Osteoblast (primary cell): Measurements from ENCODE around the gene ENPP3. TPM values are rescaled to one million over a fixed set of nuclear protein-coding genes. Genes with fewer than 3 reads are reported as not detected.

Source experiments
- DNase-seq: peaks from one replicate; pipeline ENCODE4 v3.0.0; 2011; ENCODE audit warnings: low spot score, mixed read lengths; ENCODE audit not compliant: insufficient read length; ENCODE audit errors: missing footprints
- H2AFZ ChIP-seq: 2 replicates; pipeline ENCODE4 v1.6.0; 2011; ENCODE audit warnings: mild to moderate bottlenecking, low read length
- H3K27ac ChIP-seq: 2 replicates; pipeline ENCODE4 v1.5.1; 2011; ENCODE audit warnings: mild to moderate bottlenecking, low read depth, low read length, moderate library complexity
- H3K27me3 ChIP-seq: 2 replicates; pipeline ENCODE4 v1.6.0; 2012; ENCODE audit warnings: mild to moderate bottlenecking, control low read depth, inconsistent platforms, low read length, moderate library complexity; ENCODE audit not compliant: insufficient read depth
- H3K36me3 ChIP-seq: 2 replicates; pipeline ENCODE4 v1.5.1; 2011; ENCODE audit warnings: mild to moderate bottlenecking, low read length, control low read depth, moderate library complexity; ENCODE audit not compliant: insufficient read depth
- H3K4me1 ChIP-seq: 2 replicates; pipeline ENCODE4 v1.5.1; 2011; ENCODE audit warnings: mild to moderate bottlenecking, low read length, control low read depth, moderate library complexity; ENCODE audit not compliant: insufficient read depth
- H3K4me2 ChIP-seq: 2 replicates; pipeline ENCODE4 v1.6.0; 2011; ENCODE audit warnings: mild to moderate bottlenecking, low read length; ENCODE audit not compliant: insufficient read depth
- H3K4me3 ChIP-seq: fragments of 200-600 bp; sonication (generic); 3 replicates; pipeline ENCODE4 v1.5.1; 2012; ENCODE audit warnings: mild to moderate bottlenecking, low read length, inconsistent platforms; ENCODE audit not compliant: insufficient read depth
- H3K79me2 ChIP-seq: 2 replicates; pipeline ENCODE4 v1.6.0; 2012; ENCODE audit warnings: mild to moderate bottlenecking, low read length, control low read depth, inconsistent platforms; ENCODE audit not compliant: insufficient read depth
- H3K9me3 ChIP-seq: 2 replicates; pipeline ENCODE4 v1.5.1; 2011; ENCODE audit warnings: low read depth, low read length, control low read depth
- H4K20me1 ChIP-seq: 2 replicates; pipeline ENCODE4 v1.6.0; 2012; ENCODE audit warnings: mild to moderate bottlenecking, low read length, control low read depth; ENCODE audit not compliant: insufficient read depth
- total RNA-seq: library from RNA; depleted of rRNA; stranded (reverse); fragments of >200 nt; gene quantifications from 2 replicates; pipeline ENCODE4 v1.2.3, GENCODE V29; 2012
- TF ChIP-seq, protein P1 (sequence below): IDR thresholded peaks from 2 replicates; pipeline ENCODE4 v1.5.1; 2011; ENCODE audit warnings: mild to moderate bottlenecking, low read depth, low read length, moderate library complexity; ENCODE audit errors: extremely low read depth

Gene ENPP3
- total RNA-seq, 1 donor, result not detected

DNA sequence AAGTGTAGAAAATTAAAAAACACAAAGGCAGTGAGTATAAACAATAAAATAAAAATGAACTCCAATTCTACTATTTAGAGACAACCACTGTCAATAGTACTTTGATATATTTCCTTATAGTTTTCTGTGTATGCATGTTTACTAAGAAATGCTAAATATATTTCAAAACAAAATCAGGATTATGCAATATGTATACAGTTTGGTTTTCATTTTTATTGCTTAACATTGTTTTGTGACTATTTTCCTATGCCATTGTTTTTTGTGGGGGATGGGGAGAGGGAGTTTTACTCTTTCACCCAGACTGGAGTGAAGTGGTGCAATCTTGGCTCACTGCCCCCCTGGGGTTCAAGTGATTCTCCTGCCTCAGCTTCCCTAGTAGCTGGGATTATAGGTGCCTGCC is 44.5 kb downstream of the ENPP3 start:
- Histone ChIP-seq H4K20me1 (no peaks in the 10 kb centered on the region), H2AFZ (no peak overlapping the region), H3K4me1 (no peaks in the 10 kb centered on the region), H3K27me3 (no peaks in the 10 kb centered on the region), H3K4me3 (no peak overlapping the region), H3K27ac (no peak overlapping the region), H3K79me2 (no peaks in the 10 kb centered on the region), H3K4me2 (no peak overlapping the region), H3K9me3 (no peaks in the 10 kb centered on the region), H3K36me3 (no peaks in the 10 kb centered on the region)
- TF ChIP-seq, protein P1, sequence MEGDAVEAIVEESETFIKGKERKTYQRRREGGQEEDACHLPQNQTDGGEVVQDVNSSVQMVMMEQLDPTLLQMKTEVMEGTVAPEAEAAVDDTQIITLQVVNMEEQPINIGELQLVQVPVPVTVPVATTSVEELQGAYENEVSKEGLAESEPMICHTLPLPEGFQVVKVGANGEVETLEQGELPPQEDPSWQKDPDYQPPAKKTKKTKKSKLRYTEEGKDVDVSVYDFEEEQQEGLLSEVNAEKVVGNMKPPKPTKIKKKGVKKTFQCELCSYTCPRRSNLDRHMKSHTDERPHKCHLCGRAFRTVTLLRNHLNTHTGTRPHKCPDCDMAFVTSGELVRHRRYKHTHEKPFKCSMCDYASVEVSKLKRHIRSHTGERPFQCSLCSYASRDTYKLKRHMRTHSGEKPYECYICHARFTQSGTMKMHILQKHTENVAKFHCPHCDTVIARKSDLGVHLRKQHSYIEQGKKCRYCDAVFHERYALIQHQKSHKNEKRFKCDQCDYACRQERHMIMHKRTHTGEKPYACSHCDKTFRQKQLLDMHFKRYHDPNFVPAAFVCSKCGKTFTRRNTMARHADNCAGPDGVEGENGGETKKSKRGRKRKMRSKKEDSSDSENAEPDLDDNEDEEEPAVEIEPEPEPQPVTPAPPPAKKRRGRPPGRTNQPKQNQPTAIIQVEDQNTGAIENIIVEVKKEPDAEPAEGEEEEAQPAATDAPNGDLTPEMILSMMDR, result no peak
- no peak for DNase-seq

DNA sequence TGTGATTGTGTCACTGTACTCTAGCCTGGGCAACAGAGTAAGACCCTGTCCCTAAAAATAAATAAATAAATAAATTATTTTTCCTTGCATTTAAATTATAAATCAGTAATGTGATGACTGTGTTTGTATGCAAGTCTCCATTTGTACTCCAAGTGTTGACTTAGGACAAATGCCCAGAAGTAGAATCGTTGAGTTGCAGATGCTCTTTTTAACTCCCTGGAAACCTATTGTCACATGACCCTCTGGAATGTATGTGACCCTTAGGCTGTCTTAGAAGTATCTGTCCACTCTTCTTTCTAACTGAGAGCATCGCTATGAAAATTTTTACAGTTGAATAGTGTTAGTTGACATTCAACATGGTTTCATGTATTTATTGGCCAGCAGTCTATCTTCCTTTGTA is 45.3 kb downstream of the ENPP3 start:
- Histone ChIP-seq H3K79me2 (no peaks in the 10 kb centered on the region), H3K36me3 (no peaks in the 10 kb centered on the region), H3K9me3 (no peaks in the 10 kb centered on the region), H2AFZ (no peak overlapping the region), H3K4me2 (no peak overlapping the region), H3K27ac (no peak overlapping the region), H3K27me3 (no peaks in the 10 kb centered on the region), H3K4me1 (no peaks in the 10 kb centered on the region), H4K20me1 (no peaks in the 10 kb centered on the region), H3K4me3 (no peak overlapping the region)
- DNase-seq, result no peak
- TF ChIP-seq, protein P1, result no peak

DNA sequence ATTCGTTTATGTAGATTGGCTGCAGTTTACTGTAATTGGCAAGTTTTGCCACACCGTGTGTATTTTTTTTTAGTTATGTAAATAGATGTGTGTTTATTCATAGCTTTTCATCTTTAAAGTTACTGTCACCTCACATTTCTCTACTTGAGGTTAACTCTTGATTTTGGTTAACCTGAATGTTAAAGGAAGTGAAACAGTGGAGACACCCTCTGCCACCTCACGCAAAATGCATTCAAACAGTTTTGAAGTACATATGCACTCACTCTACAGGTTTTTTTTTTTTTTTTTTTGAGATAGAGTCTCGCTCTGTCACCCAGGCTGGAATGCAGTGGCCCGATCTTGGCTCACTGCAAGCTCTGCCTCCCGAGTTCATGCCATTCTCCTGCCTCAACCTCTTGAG is 46.4 kb downstream of the ENPP3 start:
- Histone ChIP-seq H3K4me2 (no peak overlapping the region), H3K27ac (no peak overlapping the region), H4K20me1 (no peaks in the 10 kb centered on the region), H3K36me3 (no peaks in the 10 kb centered on the region), H3K9me3 (no peaks in the 10 kb centered on the region), H3K27me3 (no peaks in the 10 kb centered on the region), H3K4me1 (no peaks in the 10 kb centered on the region), H3K4me3 (no peak overlapping the region), H2AFZ (no peak overlapping the region), H3K79me2 (no peaks in the 10 kb centered on the region)
- TF ChIP-seq, protein P1, result no peak
- no peak for DNase-seq

DNA sequence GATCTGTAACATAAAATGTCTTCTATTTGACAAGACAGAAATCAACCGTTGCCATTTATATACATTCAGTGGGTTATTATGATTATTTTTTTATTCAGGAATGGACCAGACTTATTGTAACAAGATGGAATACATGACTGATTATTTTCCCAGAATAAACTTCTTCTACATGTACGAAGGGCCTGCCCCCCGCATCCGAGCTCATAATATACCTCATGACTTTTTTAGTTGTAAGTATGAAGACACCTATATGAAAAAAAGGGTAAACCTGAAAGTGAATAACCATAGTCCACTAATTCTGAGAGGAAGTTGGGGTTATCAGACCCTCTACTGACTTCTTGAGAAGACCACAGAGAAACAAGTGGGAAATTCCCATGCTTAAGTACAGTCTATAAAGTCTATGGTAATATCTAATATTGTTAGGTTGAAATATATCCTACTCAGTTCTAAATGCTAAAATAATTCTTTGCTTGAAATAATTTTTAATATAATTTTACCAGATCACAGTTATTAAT is 48.2 kb downstream of the ENPP3 start:
- Histone ChIP-seq H3K27ac (no peak overlapping the region), H3K9me3 (no peaks in the 10 kb centered on the region), H3K27me3 (no peaks in the 10 kb centered on the region), H2AFZ (no peak overlapping the region), H3K4me3 (no peak overlapping the region), H3K4me2 (no peak overlapping the region), H4K20me1 (no peaks in the 10 kb centered on the region), H3K36me3 (no peaks in the 10 kb centered on the region), H3K79me2 (no peaks in the 10 kb centered on the region), H3K4me1 (no peaks in the 10 kb centered on the region)
- TF ChIP-seq, protein P1, result no peak
- DNase-seq, result no peak
